Activated CD8-positive, alpha-beta memory T cell treated with anti-CD3 and anti-CD28 coated beads for 36 hours (primary cell): ENCODE measurements around the gene PAGR1. TPM values are rescaled to one million over a fixed set of nuclear protein-coding genes. Genes with fewer than 3 reads are reported as not detected.

Source experiments
- CTCF ChIA-PET: fragments of 350-600 bp; sonication (Branson Sonifier 250); formaldehyde crosslinking; loops from one replicate; lab custom pipeline; 2021; ENCODE audit warnings: antibody characterized with exemption; lab: Charles Lee
- POLR2A ChIA-PET: fragments of 350-600 bp; sonication (Branson Sonifier 250); formaldehyde crosslinking; loops from one replicate; lab custom pipeline; 2021; ENCODE audit warnings: antibody characterized with exemption; lab: Charles Lee
- total RNA-seq, 2 experiments: library from RNA; stranded (reverse); gene quantifications; one replicate each; pipeline ENCODE4 v1.2.3, GENCODE V29; 2021

The PAGR1 gene
- total RNA-seq, 2 experiments from 2014 or later: 38.3 to 40.9 TPM

- ChIA-PET CTCF (interaction anchor here (0.6 kb wide), 1 partner anchor 22 kb away, joined by 3 read pairs; no protein-coding TSS in a partner anchor), POLR2A (no interaction called here)
Measured at GRCh38 chr16:29842732-29843346, 26.9 kb downstream of the PAGR1 start.

GRCh38 chr16:29843931-29844330, 28.0 kb downstream of the PAGR1 start:
- ChIA-PET CTCF (no interaction called here), POLR2A (no interaction called here)

- POLR2A ChIA-PET: no interaction called here
- CTCF ChIA-PET: interaction anchor here (0.7 to 1.0 kb wide), 2 partner anchors 17 to 144 kb away, joined by 3 to 4 read pairs; no protein-coding TSS in a partner anchor
Measured at GRCh38 chr16:29844575-29845331, 28.8 kb downstream of the PAGR1 start.

GRCh38 chr16:29845656-29846055, 29.7 kb downstream of the PAGR1 start:
- POLR2A ChIA-PET: no interaction called here
- CTCF ChIA-PET: interaction anchor here (0.8 to 1.1 kb wide), 3 partner anchors 18 to 144 kb away, joined by 3 to 4 read pairs (median 4); no protein-coding TSS in a partner anchor

- CTCF ChIA-PET: interaction anchor here (0.5 to 3.8 kb wide), 49 partner anchors 9 to 206 kb away, joined by 3 to 37 read pairs (median 4); partner anchors contain the start of genes ASPHD1, C16orf54, C16orf92 and KIF22
- POLR2A ChIA-PET: interaction anchor here (0.9 to 1.2 kb wide), 4 partner anchors 19 to 41 kb away, joined by 3 to 7 read pairs (median 4); partner anchors contain the start of gene PAGR1
Measured at GRCh38 chr16:29848420-29849297, 32.7 kb downstream of the PAGR1 start.

- ChIA-PET POLR2A (no interaction called here), CTCF (interaction anchor here (0.6 to 3.8 kb wide), 21 partner anchors 10 to 207 kb away, joined by 3 to 37 read pairs (median 6); partner anchors contain the start of genes KIF22, MVP and TLCD3B)
Measured at GRCh38 chr16:29849505-29849904, 33.6 kb downstream of the PAGR1 start.

GRCh38 chr16:29850998-29851397, 35.0 kb downstream of the PAGR1 start:
- CTCF ChIA-PET: interaction anchor here (0.7 to 1.6 kb wide), 5 partner anchors 10 to 204 kb away, joined by 3 to 5 read pairs (median 3); no protein-coding TSS in a partner anchor
- POLR2A ChIA-PET: interaction anchor here (0.6 to 0.7 kb wide), 3 partner anchors 79 to 647 kb away, joined by 3 to 8 read pairs (median 6); no protein-coding TSS in a partner anchor

- ChIA-PET POLR2A (no interaction called here), CTCF (no interaction called here)
Measured at GRCh38 chr16:29852654-29853053, 36.7 kb downstream of the PAGR1 start.

- CTCF ChIA-PET: no interaction called here
- POLR2A ChIA-PET: no interaction called here
Measured at GRCh38 chr16:29854520-29855100, 38.7 kb downstream of the PAGR1 start.

- CTCF ChIA-PET: interaction anchor here (0.6 to 1.2 kb wide), 3 partner anchors 9 to 184 kb away, joined by 4 to 5 read pairs (median 5); no protein-coding TSS in a partner anchor
- POLR2A ChIA-PET: no interaction called here
Measured at GRCh38 chr16:29857133-29857760, 41.3 kb downstream of the PAGR1 start.

GRCh38 chr16:29858149-29858849, 42.3 kb downstream of the PAGR1 start:
- ChIA-PET CTCF (interaction anchor here (0.7 to 1.2 kb wide), 2 partner anchors 10 to 160 kb away, joined by 4 to 5 read pairs; no protein-coding TSS in a partner anchor), POLR2A (interaction anchor here (0.5 to 0.6 kb wide), 3 partner anchors 139 to 855 kb away, joined by 3 to 6 read pairs (median 4); no protein-coding TSS in a partner anchor)

- POLR2A ChIA-PET: interaction anchor here (0.5 kb wide), 1 partner anchor 854 kb away, joined by 3 read pairs; no protein-coding TSS in a partner anchor
- CTCF ChIA-PET: no interaction called here
Measured at GRCh38 chr16:29858974-29859373, 43.0 kb downstream of the PAGR1 start.

- ChIA-PET CTCF (no interaction called here), POLR2A (no interaction called here)
Measured at GRCh38 chr16:29860218-29860617, 44.3 kb downstream of the PAGR1 start.

- POLR2A ChIA-PET: no interaction called here
- CTCF ChIA-PET: interaction anchor here (0.8 to 2.0 kb wide), 6 partner anchors 11 to 171 kb away, joined by 3 to 7 read pairs (median 4); partner anchors contain the start of genes KCTD13 and MVP
Measured at GRCh38 chr16:29862383-29862883, 46.5 kb downstream of the PAGR1 start.

- ChIA-PET CTCF (interaction anchor here (0.6 to 2.0 kb wide), 6 partner anchors 43 to 187 kb away, joined by 3 to 5 read pairs (median 3); partner anchors contain the start of genes KCTD13 and MVP), POLR2A (interaction anchor here (0.6 kb wide), 1 partner anchor 55 kb away, joined by 3 read pairs; no protein-coding TSS in a partner anchor)
Measured at GRCh38 chr16:29862884-29863668, 47.1 kb downstream of the PAGR1 start, which contains the start of gene CDIPT. CDIPT (minus strand) TSS chr16:29863226; CDS start chr16:29862857, 369 bp downstream.

- POLR2A ChIA-PET: interaction anchor here (0.6 kb wide), 1 partner anchor 55 kb away, joined by 3 read pairs; no protein-coding TSS in a partner anchor
- CTCF ChIA-PET: interaction anchor here (0.6 to 2.0 kb wide), 6 partner anchors 44 to 187 kb away, joined by 3 to 5 read pairs (median 3); partner anchors contain the start of genes KCTD13 and MVP
Measured at GRCh38 chr16:29863669-29863984, 47.7 kb downstream of the PAGR1 start.
